ENCODE results near the gene LYRM1. TPM values are rescaled to one million over a fixed set of nuclear protein-coding genes. Genes with fewer than 3 reads are reported as not detected.

The LYRM1 gene
- total and polyA plus RNA-seq, 4 donors = 27.8 to 50.5 (median 31.1) TPM

GRCh38 chr16:20871941-20872815 is 28.4 kb upstream of the LYRM1 start:
- Histone ChIP-seq H3K4me3 (no peak overlapping the region), H3K4me1 (ENCODE audit: control insufficient read depth in 5 of 5, insufficient read depth in 5 of 5, low read length in 5 of 5) (peaks cover 13 to 61% (median 43%) of the 10 kb centered on the region in 5 donors), H3K9ac (ENCODE audit: insufficient read depth in 1 of 2, low read length in 2 of 2) (no peak overlapping the region), H3K9me3 (ENCODE audit: control insufficient read depth in 4 of 4, insufficient read depth in 3 of 4, low read length in 3 of 4) (no peaks in the 10 kb centered on the region), H3K27me3 (ENCODE audit: control insufficient read depth in 3 of 3, insufficient read depth in 3 of 3, low read length in 2 of 3) (no peaks in the 10 kb centered on the region), H3K36me3 (ENCODE audit: control insufficient read depth in 4 of 4, insufficient read depth in 4 of 4, low read length in 4 of 4) (peaks cover 0 to 2% (median 0%) of the 10 kb centered on the region in 4 donors), H3K27ac (ENCODE audit: low read depth in 1 of 2, low read length in 1 of 2) (no peak overlapping the region)
- DNase-seq (no peak), ATAC-seq (ENCODE audit: insufficient read depth, low FRiP score) (no peak)
- TF ChIP-seq, protein P1, sequence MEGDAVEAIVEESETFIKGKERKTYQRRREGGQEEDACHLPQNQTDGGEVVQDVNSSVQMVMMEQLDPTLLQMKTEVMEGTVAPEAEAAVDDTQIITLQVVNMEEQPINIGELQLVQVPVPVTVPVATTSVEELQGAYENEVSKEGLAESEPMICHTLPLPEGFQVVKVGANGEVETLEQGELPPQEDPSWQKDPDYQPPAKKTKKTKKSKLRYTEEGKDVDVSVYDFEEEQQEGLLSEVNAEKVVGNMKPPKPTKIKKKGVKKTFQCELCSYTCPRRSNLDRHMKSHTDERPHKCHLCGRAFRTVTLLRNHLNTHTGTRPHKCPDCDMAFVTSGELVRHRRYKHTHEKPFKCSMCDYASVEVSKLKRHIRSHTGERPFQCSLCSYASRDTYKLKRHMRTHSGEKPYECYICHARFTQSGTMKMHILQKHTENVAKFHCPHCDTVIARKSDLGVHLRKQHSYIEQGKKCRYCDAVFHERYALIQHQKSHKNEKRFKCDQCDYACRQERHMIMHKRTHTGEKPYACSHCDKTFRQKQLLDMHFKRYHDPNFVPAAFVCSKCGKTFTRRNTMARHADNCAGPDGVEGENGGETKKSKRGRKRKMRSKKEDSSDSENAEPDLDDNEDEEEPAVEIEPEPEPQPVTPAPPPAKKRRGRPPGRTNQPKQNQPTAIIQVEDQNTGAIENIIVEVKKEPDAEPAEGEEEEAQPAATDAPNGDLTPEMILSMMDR (IDR thresholded peaks at IDR 0.05; ENCODE audit: control extremely low read depth, extremely low read depth) = no peak
- 57 to 75% methylated on average over 9 of the region's 9 CpGs for WGBS, 2 donors

- Histone ChIP-seq H3K27me3 (ENCODE audit: control insufficient read depth in 3 of 3, insufficient read depth in 3 of 3, low read length in 2 of 3) (no peaks in the 10 kb centered on the region), H3K9ac (ENCODE audit: insufficient read depth in 1 of 2, low read length in 2 of 2) (no peak overlapping the region), H3K36me3 (ENCODE audit: control insufficient read depth in 4 of 4, insufficient read depth in 4 of 4, low read length in 4 of 4) (peaks cover 0 to 2% (median under 1%) of the 10 kb centered on the region in 4 donors), H3K4me1 (ENCODE audit: control insufficient read depth in 5 of 5, insufficient read depth in 5 of 5, low read length in 5 of 5) (peaks cover 13 to 58% (median 34%) of the 10 kb centered on the region in 5 donors), H3K4me3 (no peak overlapping the region), H3K27ac (ENCODE audit: low read depth in 1 of 2, low read length in 1 of 2) (no peak overlapping the region), H3K9me3 (ENCODE audit: control insufficient read depth in 4 of 4, insufficient read depth in 3 of 4, low read length in 3 of 4) (no peaks in the 10 kb centered on the region)
- DNase-seq = no peak
- TF ChIP-seq, protein P1 (IDR thresholded peaks at IDR 0.05; ENCODE audit: control extremely low read depth, extremely low read depth) = no peak
- ATAC-seq (ENCODE audit: insufficient read depth, low FRiP score) = no peak
- 89 to 95% methylated on average over 3 of the region's 3 CpGs for WGBS, 2 donors
These were observed 27.2 kb upstream of the LYRM1 start for GRCh38 chr16:20873331-20873730.

DNA sequence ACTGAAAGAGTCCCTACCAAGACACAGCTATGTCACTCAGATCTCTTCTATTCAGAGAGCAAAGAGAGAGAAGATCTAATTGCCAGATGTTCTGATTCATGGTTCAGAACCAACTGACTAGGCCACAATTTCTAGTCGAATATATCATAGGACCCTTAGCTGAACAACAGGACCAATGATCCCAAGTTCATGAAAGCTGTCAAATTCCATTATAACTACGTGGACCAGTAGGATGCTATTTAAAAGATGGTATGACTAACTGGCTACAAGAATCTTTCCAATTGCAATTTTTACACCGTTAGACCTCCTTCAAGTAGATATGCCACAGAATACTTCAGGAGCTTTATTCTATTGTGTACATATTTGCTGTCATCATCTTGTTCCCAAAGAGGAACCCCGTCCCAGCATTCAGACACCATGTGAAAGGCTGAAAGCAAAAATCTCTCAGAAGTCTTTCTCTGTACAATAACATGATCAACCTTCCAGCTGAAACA is 26.4 kb upstream of the LYRM1 start:
- WGBS, 2 donors = 63 to 70% methylated on average over 4 of the region's 4 CpGs
- Histone ChIP-seq H3K27ac (ENCODE audit: low read depth in 1 of 2, low read length in 1 of 2) (no peak overlapping the region), H3K4me1 (ENCODE audit: control insufficient read depth in 5 of 5, insufficient read depth in 5 of 5, low read length in 5 of 5) (peaks cover 13 to 59% (median 29%) of the 10 kb centered on the region in 5 donors), H3K4me3 (no peak overlapping the region), H3K9ac (ENCODE audit: insufficient read depth in 1 of 2, low read length in 2 of 2) (no peak overlapping the region), H3K36me3 (ENCODE audit: control insufficient read depth in 4 of 4, insufficient read depth in 4 of 4, low read length in 4 of 4) (peaks cover 0 to 2% (median under 1%) of the 10 kb centered on the region in 4 donors), H3K27me3 (ENCODE audit: control insufficient read depth in 3 of 3, insufficient read depth in 3 of 3, low read length in 2 of 3) (no peaks in the 10 kb centered on the region), H3K9me3 (ENCODE audit: control insufficient read depth in 4 of 4, insufficient read depth in 3 of 4, low read length in 3 of 4) (no peaks in the 10 kb centered on the region)
- ATAC-seq (ENCODE audit: insufficient read depth, low FRiP score) (no peak), DNase-seq (no peak)
- TF ChIP-seq, protein P1 (IDR thresholded peaks at IDR 0.05; ENCODE audit: control extremely low read depth, extremely low read depth) = no peak

All from lung (tissue), 12 donors.